GM18861 (cell line): ENCODE results near the gene CDC6.

Experiments used
- ATAC-seq: cut with Tn5 transposase; IDR thresholded peaks from one replicate; pipeline ENCODE4 v1.9.1; 2021; ENCODE audit not compliant: unreplicated experiment

CDC6 gene

DNA sequence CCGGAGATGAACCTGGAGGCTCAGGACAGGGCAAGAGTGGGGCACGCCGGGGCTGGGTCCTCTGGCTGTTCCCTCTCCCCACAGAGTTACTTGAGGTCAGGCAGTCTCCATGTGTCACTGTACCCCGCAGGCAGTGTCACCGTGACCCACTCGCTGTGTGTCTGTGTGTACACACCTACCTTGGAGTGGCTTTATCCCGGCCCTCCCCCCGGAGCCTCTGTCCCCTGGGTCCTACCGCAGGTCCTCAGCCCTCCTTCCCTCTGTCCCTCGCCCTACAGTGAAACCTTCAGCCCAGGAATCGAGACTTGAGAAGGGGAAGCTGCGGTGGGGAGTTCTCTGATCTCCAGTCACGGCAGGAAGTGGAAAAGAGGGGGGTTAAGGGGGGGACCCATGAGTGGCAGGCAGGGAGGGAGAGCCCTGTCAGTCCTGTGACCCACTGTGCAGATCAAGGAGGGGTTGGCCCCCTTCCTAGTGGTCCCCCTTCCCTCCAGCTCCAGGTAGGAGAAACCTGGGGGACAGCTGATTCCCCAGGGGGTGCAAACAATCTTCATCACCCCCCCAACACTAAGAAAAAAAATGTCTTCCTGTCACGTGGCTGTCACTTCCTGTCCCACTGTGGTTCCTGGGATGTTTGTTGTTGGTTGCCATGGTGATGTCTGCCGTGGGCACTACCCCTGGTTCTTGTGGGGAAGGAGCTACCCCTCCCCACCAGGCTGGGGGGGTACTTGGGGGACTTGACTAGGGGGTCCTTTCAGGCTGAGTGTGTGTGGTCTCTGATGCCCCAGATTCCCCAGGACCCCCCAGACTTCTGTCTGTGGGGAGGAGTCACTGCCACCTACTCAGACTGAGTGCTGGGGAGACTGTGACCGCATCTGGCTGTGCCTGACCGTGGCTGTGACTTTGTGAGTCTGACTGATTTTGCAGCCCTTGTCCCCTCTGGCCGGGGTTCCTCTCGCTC lies 35.0 kb downstream of the CDC6 start:
- ATAC-seq: no peak

DNA sequence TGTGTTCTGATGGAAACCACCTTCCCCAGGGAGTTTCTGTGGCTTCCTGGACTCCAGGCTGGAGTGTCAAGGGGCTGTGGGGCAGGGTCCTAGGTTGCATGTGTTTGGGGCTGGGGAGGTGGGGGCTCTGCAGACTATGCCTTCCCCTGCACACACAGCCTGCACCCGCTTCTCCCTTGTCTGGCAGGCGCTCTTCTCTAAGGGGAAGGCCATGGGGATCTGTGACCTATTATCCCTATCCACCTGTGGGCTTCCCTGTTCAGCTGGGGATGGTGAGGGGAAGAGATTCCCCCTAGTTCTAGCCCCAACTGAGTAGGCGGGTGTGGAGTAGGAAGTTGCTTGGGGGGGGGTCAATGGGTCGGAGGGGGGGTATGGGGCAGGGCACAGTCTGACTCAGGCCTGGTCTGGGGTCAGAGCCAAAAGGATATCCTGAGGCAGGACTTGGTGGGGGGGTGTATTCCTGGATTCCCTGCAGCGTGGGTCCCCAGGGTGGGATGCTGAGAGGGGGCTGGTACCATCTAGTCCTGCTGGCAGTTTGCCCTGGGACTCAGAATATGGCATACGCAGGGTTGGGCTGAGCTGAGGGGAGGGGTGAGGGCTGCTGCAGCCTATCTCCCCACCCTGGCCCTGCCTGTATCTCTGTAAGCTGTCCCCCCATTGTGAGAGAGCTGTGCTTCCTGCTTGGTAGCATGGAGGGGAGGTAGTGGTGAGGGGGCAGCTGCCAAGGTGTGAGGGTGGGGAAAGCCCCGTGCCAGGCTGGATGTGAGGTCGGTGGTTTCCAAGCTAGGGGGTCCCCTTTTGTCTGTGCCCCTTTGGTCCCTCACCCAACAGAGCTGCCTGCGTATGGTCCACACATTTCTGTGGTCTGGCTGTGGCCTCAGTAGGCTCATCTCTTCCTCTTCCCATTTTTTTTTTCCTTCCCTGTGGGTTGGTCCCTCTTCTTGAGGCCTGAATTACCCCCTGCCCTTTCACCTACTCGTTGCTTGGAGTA lies 36.0 kb downstream of the CDC6 start:
- ATAC-seq: no peak

DNA sequence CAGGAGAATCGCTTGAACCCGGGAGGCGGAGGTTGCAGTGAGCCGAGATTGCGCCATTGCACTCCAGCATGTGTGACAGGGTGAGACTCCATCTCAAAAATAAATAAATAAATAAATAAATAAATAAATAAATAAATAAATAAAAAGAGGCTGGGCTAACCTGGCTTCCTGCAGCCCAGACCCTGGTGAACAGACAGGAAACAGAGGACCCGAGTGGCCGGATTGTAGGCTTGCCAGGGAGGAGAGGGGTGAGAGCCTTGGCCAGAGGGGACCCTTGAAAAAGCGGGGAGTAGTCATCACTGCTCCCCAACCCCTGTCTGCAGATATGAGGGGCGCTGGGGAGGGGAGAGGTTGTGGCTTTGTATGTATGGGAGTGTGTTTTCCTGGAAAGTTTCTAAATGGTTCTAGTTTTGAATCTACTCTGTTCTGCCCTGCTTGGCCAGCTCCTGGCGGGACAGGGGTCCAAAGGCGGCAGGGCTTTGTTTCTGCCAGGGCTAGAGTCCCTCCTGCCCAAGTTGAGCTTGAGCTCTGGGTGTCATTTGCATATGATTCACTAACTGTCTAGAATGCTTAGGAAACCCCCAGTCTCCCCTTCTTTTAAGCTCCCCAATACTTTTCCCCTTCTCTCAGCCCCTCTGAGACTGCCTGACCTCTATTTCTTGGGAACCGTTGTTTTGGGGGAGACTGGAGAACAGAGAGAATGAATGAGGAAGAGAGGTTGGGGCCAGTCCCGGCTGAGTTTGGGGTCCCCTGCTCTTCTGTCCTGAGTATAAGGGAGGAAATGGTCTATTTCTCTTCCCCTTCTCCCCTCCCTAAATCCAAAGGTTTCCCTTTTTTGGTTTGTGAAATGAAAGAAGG lies 37.7 kb downstream of the CDC6 start:
- ATAC-seq: no peak

DNA sequence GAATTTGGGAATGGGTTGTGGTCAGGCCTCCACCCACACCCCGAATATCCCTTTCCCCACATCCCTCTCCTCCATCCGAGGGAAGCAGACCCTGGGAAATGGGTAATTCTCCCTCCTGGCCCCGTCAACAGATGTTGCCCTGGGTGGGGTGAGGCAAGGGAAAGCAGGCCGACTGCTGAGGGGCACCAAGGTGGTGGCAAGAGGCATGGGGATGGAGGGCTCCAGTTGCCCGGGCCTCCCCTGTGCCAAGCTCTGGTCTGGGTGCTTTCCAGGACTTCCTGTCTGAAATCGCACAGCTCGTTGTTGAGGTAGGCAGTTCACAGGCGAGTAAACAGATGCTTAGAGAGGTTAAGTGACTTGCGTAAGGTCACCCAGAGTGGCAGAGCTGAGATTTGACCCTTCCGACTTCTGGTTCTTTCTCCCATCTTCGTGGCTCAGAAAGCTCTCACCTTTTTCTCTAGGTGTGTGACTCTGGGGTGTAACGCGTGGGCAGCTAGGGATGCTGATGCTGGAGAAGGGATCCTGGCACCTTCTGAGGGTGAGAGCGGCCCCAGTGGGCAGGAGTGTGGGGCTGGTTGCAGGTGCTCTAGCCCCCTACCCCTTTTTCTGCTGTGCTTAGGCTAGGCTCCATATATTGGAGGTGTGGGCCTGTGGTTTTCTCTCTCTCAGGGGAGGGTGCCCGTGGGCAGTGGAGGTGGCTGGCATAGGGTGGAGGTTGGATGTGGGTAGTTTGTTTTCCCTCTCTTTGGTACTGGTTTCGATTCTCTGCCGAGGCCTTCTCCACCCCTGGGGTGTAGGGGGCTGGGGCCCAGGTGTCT lies 38.5 kb downstream of the CDC6 start:
- no peak for ATAC-seq

DNA sequence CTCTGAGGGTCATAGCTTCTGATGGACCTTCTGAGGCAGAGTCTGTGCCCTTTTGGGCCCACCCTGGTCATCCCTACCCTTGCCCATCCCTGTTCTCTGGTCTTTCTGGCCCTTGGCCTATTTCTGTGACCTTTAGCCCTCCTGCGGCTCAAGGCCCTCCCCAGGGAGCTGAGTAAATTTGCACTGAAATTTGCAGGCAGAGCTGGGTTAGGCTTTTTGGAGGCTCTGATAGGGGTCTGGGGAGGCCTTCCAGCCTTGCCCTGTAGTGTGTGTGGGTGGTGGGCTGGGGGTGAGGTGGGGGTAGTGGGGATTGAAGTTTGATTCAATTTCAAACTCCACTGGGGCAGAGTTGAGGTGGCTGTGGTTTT lies 39.1 kb downstream of the CDC6 start:
- ATAC-seq: no peak

DNA sequence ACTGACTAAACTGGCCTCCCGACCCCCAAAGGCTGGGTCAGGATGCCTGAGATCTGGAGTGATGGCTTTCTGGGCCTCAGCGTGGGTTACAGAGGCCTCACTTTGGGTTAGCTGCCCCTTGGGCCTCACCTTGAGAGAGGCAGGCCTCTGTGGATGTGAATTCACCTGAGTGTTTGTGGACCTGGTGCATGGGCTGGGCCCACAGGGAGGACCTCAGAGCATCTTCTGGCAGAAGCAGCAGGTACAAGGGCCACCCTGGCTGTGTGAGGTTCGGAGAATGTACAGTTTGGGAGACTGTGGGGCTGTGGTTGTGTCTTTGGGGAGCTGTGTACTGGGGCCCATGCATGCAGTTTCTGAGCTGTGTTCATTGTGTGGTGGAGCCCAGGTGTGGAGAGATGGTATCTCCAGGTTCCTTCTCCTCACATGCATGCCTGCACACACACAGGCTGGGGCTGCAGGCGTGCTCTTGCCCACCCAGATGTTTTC lies 39.6 kb downstream of the CDC6 start:
- no peak for ATAC-seq

DNA sequence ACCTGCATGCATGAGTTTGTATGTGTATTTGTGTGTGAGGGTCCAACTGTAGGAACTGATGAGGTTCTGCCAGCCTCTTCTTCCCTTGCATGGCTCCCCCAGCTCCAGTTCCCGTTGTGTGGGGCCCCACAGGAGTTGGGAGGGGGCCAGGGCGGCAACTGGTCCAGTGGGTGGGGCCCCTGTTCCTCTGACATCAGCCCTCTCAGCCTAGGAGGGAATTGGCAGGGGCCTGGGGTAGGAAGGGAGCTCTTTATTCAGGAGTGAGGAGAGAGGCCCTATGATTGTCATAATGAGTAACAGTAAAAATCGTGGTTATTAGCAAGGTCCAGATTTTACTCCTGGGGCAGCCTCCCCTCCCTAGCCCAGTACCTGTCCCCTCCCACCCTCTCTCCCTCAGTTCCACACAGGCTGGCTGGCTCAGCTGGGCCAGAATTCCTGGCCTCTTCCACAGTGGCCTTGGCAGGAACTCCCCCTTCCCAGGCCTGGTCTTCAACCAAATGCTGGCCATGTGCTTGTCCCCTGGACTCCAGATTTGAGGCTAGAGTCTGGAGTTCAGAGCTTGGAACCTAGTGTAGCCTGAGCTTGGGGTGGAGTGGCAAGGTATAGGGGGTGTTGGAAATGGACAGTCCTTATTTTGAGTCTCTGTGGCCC lies 40.2 kb downstream of the CDC6 start:
- ATAC-seq: no peak

DNA sequence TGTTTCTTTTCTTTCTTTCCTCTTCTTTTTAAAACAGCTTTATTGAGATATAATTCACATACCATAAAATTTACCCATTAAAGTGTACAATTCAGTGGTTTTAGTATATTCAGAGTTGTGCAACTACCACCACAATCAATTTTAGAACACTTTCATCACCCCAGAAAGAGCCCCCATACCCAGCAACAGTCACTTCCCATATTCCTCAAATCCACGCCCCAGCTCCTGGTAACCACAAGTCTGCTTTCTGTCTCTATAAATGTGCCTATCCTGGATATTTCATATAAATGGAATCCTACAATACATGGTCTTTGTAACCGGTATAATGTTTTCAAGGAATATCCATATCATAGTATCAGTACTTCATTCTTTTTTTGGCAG lies 40.7 kb downstream of the CDC6 start:
- ATAC-seq: no peak

DNA sequence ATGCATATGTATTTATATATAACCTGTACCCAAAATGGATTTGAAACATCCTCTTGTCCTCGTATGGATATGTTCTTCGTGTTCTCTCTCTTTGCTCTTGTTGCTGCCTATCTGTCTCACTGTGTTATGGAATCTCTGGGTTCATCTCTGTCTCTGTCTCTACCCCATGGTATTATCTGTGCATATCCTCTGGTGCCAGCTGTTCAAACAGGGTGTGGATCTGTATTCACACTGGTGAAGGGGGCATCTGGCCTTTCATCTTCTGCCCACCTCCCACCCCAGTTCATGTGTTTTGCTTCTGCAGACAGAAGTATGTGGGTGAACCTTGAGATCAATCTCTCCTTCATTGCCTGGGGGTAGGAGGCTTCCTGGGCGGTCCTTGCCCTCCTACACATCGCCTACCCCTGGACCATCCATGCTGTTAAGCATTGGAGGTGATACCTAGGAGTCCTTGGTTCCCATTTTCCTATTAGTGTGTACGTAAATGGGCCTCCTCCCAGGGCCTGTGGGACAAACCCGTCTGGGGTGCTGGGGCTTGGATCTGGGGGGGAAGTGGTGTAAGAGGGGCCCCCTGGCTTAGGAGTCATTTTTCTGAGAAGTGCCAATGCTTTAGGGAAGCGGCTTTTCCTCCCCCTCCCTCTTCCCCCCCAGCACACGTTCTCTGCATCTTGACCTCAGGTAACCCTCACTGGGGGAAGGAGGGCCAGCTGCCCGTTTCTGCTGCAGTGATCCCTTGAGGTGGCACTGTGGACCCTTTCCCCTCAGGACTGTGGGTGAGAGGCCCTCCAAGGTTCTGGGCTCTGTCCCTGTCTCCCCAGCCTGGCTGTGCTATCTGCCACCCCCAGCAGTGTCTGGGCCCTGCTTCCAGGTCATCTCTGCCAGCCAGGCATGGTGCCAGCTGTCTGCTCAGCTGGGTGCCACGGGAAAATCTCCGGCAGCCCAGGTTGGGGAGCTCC lies 42.4 kb downstream of the CDC6 start:
- no peak for ATAC-seq

DNA sequence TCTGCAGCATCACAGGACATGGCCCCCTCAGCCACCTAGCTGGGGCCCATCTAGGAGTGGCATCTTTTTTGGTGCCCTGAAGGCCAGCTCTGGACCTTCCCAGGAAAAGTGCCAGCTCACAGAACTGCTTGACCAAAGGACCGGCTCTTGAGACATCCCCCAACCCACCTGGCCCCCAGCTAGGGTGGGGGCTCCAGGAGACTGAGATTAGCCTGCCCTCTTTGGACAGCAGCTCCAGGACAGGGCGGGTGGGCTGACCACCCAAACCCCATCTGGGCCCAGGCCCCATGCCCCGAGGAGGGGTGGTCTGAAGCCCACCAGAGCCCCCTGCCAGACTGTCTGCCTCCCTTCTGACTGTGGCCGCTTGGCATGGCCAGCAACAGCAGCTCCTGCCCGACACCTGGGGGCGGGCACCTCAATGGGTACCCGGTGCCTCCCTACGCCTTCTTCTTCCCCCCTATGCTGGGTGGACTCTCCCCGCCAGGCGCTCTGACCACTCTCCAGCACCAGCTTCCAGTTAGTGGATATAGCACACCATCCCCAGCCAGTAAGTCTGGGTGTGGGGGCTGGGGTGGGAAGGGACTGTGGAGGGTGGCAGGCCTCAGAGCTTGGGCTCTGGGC lies 43.3 kb downstream of the CDC6 start:
- ATAC-seq: no peak

DNA sequence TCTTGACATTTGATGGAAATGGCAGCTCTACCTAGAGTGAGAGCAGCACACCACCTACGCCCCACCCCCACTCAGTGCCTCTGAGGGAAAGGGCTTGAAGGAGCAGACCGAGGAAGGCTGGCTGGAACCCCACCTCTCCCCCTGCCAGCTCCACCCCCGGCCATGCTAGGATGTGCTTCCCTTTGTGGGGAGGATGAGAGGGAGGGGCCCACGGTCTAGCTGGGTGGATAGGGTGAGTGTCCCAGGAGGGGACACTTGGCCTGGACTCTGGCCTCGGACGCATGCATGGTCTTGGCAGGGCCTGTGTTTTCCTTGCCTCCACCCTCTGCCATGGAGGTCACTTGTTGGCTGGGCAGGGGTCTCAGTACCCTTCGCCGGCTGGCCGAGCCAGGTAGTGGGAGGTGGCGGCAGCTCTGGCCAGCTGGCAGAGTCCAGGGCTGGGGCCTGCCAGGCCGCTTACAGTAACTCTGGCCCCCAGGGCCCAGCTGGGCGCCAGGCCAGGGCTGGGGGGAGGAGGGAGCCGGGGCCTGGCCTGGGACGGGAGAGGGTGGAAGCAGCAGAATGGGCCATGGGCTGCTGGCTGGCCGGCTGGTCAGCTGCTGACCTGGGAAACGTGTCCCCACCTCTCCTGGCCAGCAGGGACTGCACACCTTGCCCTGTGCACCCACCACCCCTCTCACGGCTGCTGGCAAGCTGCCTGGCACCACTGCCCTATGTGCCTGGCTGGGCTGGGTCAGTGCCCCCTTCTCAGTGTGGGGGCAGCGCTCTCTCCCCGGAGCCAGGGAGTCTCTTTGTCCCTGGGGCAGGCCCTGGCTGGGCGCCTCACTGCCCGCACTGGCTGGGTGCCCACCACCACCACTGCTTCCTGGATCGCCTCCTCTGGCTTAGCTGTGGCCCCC lies 44.3 kb downstream of the CDC6 start:
- ATAC-seq: no peak

DNA sequence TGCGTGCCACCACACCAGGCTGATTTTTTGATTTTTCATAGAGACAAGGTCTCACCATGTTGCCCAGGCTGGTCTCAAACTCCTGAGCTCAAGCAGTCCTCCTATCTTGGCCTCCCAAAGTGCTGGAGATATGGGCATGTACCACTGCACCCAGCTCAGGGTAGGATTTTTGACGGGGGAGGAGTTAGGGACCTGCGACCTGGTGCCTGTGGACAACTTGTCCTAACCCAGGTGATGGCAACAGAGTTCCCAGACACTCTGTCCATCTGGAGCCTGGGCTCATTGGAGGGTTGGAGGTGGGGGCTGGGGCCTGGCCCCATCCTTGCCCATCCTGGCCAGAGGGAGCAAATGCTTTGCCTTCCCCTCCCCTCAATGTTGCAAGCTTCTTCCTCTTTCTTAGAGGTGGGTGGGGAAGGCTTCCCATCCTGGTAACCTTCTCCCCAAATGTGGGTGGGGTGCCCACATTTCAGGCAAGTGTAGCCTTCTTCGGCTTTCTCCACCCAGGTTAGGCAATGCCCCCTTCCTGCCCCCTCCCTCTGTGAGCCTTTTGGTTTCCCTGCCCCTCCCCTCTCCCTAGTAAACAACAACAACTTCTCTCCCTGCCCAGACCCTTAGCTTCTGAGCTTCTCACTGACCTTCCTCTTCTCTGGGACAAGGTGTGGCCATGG lies 46.2 kb downstream of the CDC6 start:
- no peak for ATAC-seq

DNA sequence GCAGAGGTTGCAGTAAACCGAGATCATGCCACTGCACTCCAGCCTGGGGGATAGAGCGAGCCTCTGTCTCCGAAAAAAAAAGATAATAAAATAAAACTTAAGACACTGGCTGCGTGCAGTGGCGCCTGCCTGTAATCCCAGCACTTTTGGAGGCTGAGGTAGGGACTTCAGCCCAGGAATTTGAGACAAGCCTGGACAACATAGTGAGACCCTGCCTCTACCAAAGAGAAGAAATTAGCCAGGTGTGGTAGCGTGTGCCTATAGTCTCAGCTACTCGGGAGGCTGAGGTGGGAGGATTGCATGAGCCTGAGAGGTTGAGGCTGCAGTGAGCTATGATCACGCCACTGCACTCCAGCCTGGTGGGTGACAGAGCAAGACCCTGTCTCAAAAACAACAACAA lies 47.9 kb downstream of the CDC6 start:
- ATAC-seq: no peak

DNA sequence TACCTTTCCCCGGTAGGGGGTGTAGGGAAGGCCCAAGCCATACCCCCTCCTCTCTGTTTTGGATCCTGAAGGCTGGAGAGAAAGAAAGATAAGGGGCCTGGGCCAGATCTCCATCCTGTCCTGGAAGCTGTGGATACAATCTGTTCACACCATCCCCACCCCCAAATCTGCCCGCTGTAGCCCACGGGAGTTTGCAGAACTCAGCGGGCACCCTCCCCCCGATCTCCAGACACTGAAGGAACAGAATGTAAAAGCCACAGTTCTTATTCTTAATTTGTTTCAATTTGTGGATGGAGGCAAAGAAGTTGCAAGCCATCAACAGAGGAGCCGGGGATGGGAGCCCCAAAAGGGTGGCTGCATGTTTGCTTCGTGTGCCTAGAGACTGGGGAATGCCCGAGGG lies 49.7 kb downstream of the CDC6 start:
- ATAC-seq: no peak

DNA sequence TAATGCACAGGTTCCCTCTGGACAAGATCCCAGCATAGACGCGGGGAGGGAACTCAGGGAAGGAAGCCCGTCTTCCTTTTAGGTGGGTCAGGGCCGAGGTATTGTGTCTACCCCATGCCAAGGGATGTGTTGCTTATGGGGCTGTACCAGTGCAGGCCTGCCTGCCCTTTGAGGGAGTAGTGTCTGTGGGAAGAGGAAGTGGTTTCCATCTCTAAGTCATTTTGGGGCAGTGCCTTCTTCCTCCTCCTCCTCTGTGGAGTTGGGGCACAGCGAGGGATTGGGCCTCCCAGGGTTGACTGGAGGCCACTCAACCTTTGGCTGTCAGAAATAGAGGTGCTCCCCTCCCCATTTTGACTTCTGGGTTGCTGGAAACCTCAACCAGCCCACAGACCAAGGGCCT lies 50.4 kb downstream of the CDC6 start:
- ATAC-seq: no peak

DNA sequence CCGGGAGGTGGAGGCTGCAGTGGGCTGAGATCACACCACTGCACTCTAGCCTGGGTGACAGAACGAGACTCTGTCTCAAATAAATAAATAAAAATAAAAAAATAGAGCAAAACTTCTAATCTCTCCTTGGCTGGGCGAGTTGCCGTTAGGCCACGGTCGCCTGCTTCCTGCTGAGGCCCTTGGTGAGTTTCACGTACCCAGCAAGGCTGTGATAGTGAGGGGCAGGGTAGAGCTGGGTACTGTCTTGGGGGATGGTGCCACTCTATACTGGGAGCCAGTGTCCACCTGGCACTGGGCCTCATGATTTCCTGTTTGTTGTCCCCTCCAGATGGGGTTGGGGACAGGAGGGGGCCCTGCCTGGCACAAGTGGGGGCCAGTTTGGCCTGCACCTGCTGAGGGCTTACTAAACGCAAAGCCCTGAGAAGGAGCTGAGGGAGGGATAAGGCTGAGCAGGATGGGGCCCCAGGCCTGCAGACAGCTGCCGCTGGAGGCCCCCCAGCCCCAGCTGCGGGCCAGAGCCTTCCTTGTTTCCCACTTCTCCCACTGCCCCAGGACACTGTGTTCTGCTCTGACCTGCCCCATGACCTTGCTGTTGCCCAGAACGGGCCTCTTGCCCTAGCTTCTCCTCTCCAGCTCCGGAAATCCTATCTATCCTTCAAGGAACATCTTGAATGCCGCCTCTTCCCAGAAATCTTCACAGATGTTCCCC lies 51.4 kb downstream of the CDC6 start:
- no peak for ATAC-seq
